Measurements from ENCODE around the gene NEDD9. TPM values are rescaled to one million over a fixed set of nuclear protein-coding genes. Genes with fewer than 3 reads are reported as not detected.

The NEDD9 gene
- total RNA-seq, 1 experiment from 2014 or later = 0.17 TPM

- POLR2A ChIA-PET = no interaction called here
- Histone ChIP-seq H3K9me2 (ENCODE audit: insufficient read depth) (no peaks in the 10 kb centered on the region), H3K4me1 (ENCODE audit: control insufficient read depth in 1 of 2, insufficient read depth in 2 of 2, low read length in 2 of 2) (no peaks in the 10 kb centered on the region), H3K4me3 (replicated peaks in 1 of 2; ENCODE audit: low read depth in 1 of 2, low read length in 2 of 2) (no peak overlapping the region), H2AFZ (ENCODE audit: low read depth, low read length, poor library complexity, severe bottlenecking) (no peak overlapping the region), H3K27me3 (ENCODE audit: insufficient read depth, low read length) (no peaks in the 10 kb centered on the region), H3K27ac (ENCODE audit: low read depth, low read length) (no peak overlapping the region), H3K79me2 (ENCODE audit: insufficient read depth, low read length) (no peaks in the 10 kb centered on the region), H3K9ac (ENCODE audit: low read length) (no peak overlapping the region), H3K36me3 (ENCODE audit: control insufficient read depth in 1 of 2, insufficient read depth in 2 of 2, low read length in 2 of 2) (no peaks in the 10 kb centered on the region), H4K20me1 (ENCODE audit: insufficient read depth) (no peaks in the 10 kb centered on the region), H3K4me2 (ENCODE audit: low read length) (no peak overlapping the region), H3K9me3 (ENCODE audit: control insufficient read depth in 1 of 2, insufficient read depth in 1 of 2, low read depth in 1 of 2, low read length in 2 of 2) (no peaks in the 10 kb centered on the region)
- RAD21 ChIA-PET (ENCODE audit: low non-redundant PET in 1 of 2, low total read pairs in 2 of 2, uncharacterized antibody in 2 of 2, unreplicated experiment in 2 of 2) = no interaction called here
- DNase-seq (ENCODE audit: low read depth, low spot score) = no peak
- BruUV-seq (replicated peaks) = no TSS peak
- intact Hi-C loops (cut with micrococcal nuclease) = no loop called here
- no peak for ATAC-seq
- no peak for TF ChIP-seq SIN3A (IDR thresholded peaks at IDR 0.05; ENCODE audit: low read depth)
- TF ChIP-seq, protein P1, sequence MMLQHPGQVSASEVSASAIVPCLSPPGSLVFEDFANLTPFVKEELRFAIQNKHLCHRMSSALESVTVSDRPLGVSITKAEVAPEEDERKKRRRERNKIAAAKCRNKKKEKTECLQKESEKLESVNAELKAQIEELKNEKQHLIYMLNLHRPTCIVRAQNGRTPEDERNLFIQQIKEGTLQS (IDR thresholded peaks at IDR 0.05) = no peak
- TF ChIP-seq JUND (IDR thresholded peaks at IDR 0.05) = no peak
- TF ChIP-seq YY1 (IDR thresholded peaks at IDR 0.05; ENCODE audit: extremely low read depth, insufficient replicate concordance, low read depth, low read length) = no peak
- TF ChIP-seq RAD21 (IDR thresholded peaks at IDR 0.05; ENCODE audit: low read depth) = no peak
- no peak for TF ChIP-seq TCF7L2 (IDR thresholded peaks at IDR 0.05; ENCODE audit: borderline replicate concordance, extremely low read depth, insufficient read depth, insufficient read length)
- TF ChIP-seq SP1 (IDR thresholded peaks at IDR 0.05; ENCODE audit: low read depth) = no peak
- TF ChIP-seq EZH2 (IDR thresholded peaks at IDR 0.05) = no peak
- TF ChIP-seq POLR2AphosphoS5 (IDR thresholded peaks at IDR 0.05; ENCODE audit: low read depth, low read length) = no peak
- TF ChIP-seq FOSL1 (IDR thresholded peaks at IDR 0.05; ENCODE audit: low read depth) = no peak
- no peak for TF ChIP-seq POLR2A (IDR thresholded peaks at IDR 0.05; ENCODE audit: borderline replicate concordance, extremely low read depth, insufficient read depth, insufficient read length)
- TF ChIP-seq ZFX (IDR thresholded peaks at IDR 0.05) = no peak
- CTCF ChIA-PET = no interaction called here
Observed at GRCh38 chr6:11244387-11245126, 12.1 kb upstream of the NEDD9 start.

DNA sequence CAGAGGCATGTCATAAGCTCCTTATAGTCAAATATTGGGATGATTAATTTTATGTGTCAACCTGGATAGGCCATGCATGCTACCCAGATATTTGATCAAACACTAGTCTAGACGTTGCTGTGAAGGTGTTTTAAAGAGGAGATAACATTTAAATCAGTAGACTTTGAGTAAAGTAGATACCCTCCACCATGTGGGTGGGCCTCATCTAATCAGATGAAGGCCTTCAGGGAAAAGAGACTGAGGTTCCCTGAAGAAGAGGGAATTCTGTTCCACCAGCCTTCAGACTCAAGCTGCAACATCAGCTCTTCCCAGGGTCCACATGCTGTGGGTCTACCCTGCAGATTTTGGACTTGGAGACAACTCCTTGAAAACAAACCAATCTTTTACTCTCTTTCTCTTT, 11.4 kb upstream of the NEDD9 start:
- RAD21 ChIA-PET (ENCODE audit: low non-redundant PET in 1 of 2, low total read pairs in 2 of 2, uncharacterized antibody in 2 of 2, unreplicated experiment in 2 of 2) = no interaction called here

More for the DNA sequence above, 11.4 kb upstream of the NEDD9 start:
- Histone ChIP-seq H3K4me2 (ENCODE audit: low read length) (no peak overlapping the region), H3K36me3 (ENCODE audit: control insufficient read depth in 1 of 2, insufficient read depth in 2 of 2, low read length in 2 of 2) (no peaks in the 10 kb centered on the region), H3K27me3 (ENCODE audit: insufficient read depth, low read length) (no peaks in the 10 kb centered on the region), H3K79me2 (ENCODE audit: insufficient read depth, low read length) (no peaks in the 10 kb centered on the region), H3K27ac (ENCODE audit: low read depth, low read length) (no peak overlapping the region), H3K9me3 (ENCODE audit: control insufficient read depth in 1 of 2, insufficient read depth in 1 of 2, low read depth in 1 of 2, low read length in 2 of 2) (no peaks in the 10 kb centered on the region), H3K9ac (ENCODE audit: low read length) (no peak overlapping the region), H3K4me3 (replicated peaks in 1 of 2; ENCODE audit: low read depth in 1 of 2, low read length in 2 of 2) (no peak overlapping the region), H3K4me1 (ENCODE audit: control insufficient read depth in 1 of 2, insufficient read depth in 2 of 2, low read length in 2 of 2) (no peaks in the 10 kb centered on the region), H2AFZ (ENCODE audit: low read depth, low read length, poor library complexity, severe bottlenecking) (no peak overlapping the region), H3K9me2 (ENCODE audit: insufficient read depth) (no peaks in the 10 kb centered on the region), H4K20me1 (ENCODE audit: insufficient read depth) (no peaks in the 10 kb centered on the region)
- ATAC-seq (no peak), DNase-seq (ENCODE audit: low read depth, low spot score) (no peak)
- BruUV-seq (replicated peaks) = no TSS peak
- intact Hi-C loops (cut with micrococcal nuclease) = no loop called here
- ChIA-PET CTCF (no interaction called here), POLR2A (no interaction called here)
- TF ChIP-seq MAX (IDR thresholded peaks at IDR 0.05) = no peak
- TF ChIP-seq POLR2AphosphoS5 (IDR thresholded peaks at IDR 0.05; ENCODE audit: low read depth, low read length) = no peak
- TF ChIP-seq TCF7L2 (IDR thresholded peaks at IDR 0.05; ENCODE audit: borderline replicate concordance, extremely low read depth, insufficient read depth, insufficient read length) = no peak
- no peak for TF ChIP-seq FOSL1 (IDR thresholded peaks at IDR 0.05; ENCODE audit: low read depth)
- no peak for TF ChIP-seq ZBTB33 (IDR thresholded peaks at IDR 0.05; ENCODE audit: extremely low read depth, insufficient replicate concordance, low read length)
- TF ChIP-seq CBX3 (IDR thresholded peaks at IDR 0.05; ENCODE audit: low read depth) = no peak

Measured in HCT116 (cell line).